ENCODE measurements around the gene PCIF1. TPM values are rescaled to one million over a fixed set of nuclear protein-coding genes. Genes with fewer than 3 reads are reported as not detected.

The PCIF1 gene
- total and polyA plus RNA-seq, 9 of the 15 experiments (the other 6 are each of a cell fraction or from before 2014, with no cell fraction given), result 5.8 to 29.4 (median 11.3) TPM

GRCh38 chr20:45894797-45895196 is 39.7 kb upstream of the PCIF1 start:
- no peak for ATAC-seq
- no TSS peak for BruUV-seq (replicated peaks)
- POLR2A ChIA-PET, result interaction anchor here (0.6 to 1.3 kb wide), 3 partner anchors 10 to 1080 kb away, joined by 3 to 4 read pairs (median 3); no protein-coding TSS in a partner anchor
- intact Hi-C loops (cut with micrococcal nuclease) (loop anchor here (5.0 kb wide), 1 partner anchor 68 kb away; no protein-coding TSS in a partner anchor), in situ Hi-C loops (cut with MboI) (no loop called here)
- no peak overlapping the region for H3K9ac ChIP-seq (ENCODE audit: insufficient read depth in 1 of 2, low read depth in 2 of 2, low read length in 2 of 2)
- no peaks in the 10 kb centered on the region for H4K20me1 ChIP-seq (replicated peaks; ENCODE audit: control insufficient read depth, insufficient read depth, low read length)
- WGBS (ENCODE audit: insufficient coverage, low coverage, missing lambda C conversion rate), result 97% methylated on average over 7 of the region's 12 CpGs
- no peaks in the 10 kb centered on the region for H3K27me3 ChIP-seq (ENCODE audit: control insufficient read depth in 2 of 2, insufficient read depth in 2 of 2, low read length in 2 of 2)
- no peak overlapping the region for H3K4me3 ChIP-seq
- TF ChIP-seq POLR2G (IDR thresholded peaks at IDR 0.05; ENCODE audit: low read depth, low read length), result peak; percentile 61
- no peak for TF ChIP-seq BCL6 (CRISPR knock-in tag; IDR thresholded peaks at IDR 0.05)
- H3K4me1 ChIP-seq (replicated peaks in 1 of 2; ENCODE audit: control insufficient read depth in 2 of 2, insufficient read depth in 2 of 2, low read length in 2 of 2), result peaks cover 7 to 32% of the 10 kb centered on the region in 2 experiments
- H3K4me2 ChIP-seq (ENCODE audit: insufficient read depth, low read length), result no peak overlapping the region
- H3K9me1 ChIP-seq (ENCODE audit: control insufficient read depth, insufficient read depth, low read length), result no peaks in the 10 kb centered on the region
- no peaks in the 10 kb centered on the region for H3K9me3 ChIP-seq (replicated peaks; ENCODE audit: control insufficient read depth, insufficient read depth, low read depth, low read length)
- no peak for DNase-seq (ENCODE audit: extremely low read depth in 1 of 4, low spot score in 3 of 4)
- H3K36me3 ChIP-seq (ENCODE audit: control insufficient read depth, insufficient read depth, low read length), result peaks cover 56% of the 10 kb centered on the region; the same call in 2 of the 3 replicates
- no peak overlapping the region for H2AFZ ChIP-seq (ENCODE audit: low read depth, low read length)
- FAIRE-seq, result no peak
- CTCF ChIA-PET (ENCODE audit: low intra/inter-chr PET ratio), result no interaction called here
- no peak overlapping the region for H3K27ac ChIP-seq (ENCODE audit: extremely low read depth, low read depth, low read length)
- H3K79me2 ChIP-seq (ENCODE audit: control insufficient read depth, insufficient read depth, low read length), result peaks cover 7% of the 10 kb centered on the region; the same call in 1 of the 3 replicates

DNA sequence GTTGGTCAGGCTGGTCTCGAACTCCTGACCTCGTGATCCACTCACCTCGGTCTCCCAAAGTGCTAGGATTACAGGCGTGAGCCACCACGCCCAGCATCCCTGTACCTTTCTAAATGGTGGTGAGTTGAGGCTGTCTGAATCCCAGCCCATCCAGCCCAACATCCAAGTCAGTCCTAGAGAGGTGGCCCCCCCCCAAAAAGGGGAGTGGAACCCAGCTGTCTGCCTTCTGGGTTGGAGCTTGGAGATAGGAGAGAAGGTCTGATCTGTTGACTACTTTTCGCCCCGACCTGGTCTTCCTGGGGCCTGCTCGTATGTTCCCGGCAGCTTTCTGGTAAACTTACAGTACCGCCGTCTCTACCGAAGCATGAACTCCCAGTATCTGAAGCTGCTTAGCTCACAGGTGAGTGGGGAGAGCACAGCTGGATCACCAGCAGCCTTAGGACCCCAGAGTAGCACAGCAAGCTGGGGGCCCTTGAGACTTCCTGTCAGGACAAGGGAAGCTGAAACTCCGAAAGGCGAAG is 37.8 kb upstream of the PCIF1 start:
- Histone ChIP-seq H3K4me2 (ENCODE audit: insufficient read depth, low read length) (no peak overlapping the region), H3K36me3 (ENCODE audit: control insufficient read depth, insufficient read depth, low read length) (peaks cover 61% of the 10 kb centered on the region; the same call in 2 of the 3 replicates), H3K4me3 (no peak overlapping the region), H2AFZ (ENCODE audit: low read depth, low read length) (no peak overlapping the region), H3K27me3 (ENCODE audit: control insufficient read depth in 2 of 2, insufficient read depth in 2 of 2, low read length in 2 of 2) (no peaks in the 10 kb centered on the region), H3K9ac (ENCODE audit: insufficient read depth in 1 of 2, low read depth in 2 of 2, low read length in 2 of 2) (peak overlapping the region in 1 of 2 experiments; percentile 23; a peak in 1 of 4 replicates), H3K79me2 (ENCODE audit: control insufficient read depth, insufficient read depth, low read length) (0 out of 3 replicates have a peak, but pooled peaks cover 2% of the 10 kb centered on the region), H3K9me3 (replicated peaks; ENCODE audit: control insufficient read depth, insufficient read depth, low read depth, low read length) (no peaks in the 10 kb centered on the region), H4K20me1 (replicated peaks; ENCODE audit: control insufficient read depth, insufficient read depth, low read length) (no peaks in the 10 kb centered on the region), H3K27ac (ENCODE audit: extremely low read depth, low read depth, low read length) (no peak overlapping the region), H3K4me1 (replicated peaks in 1 of 2; ENCODE audit: control insufficient read depth in 2 of 2, insufficient read depth in 2 of 2, low read length in 2 of 2) (peaks cover 7 to 14% of the 10 kb centered on the region in 2 experiments; a peak in 4 of 5 replicates), H3K9me1 (ENCODE audit: control insufficient read depth, insufficient read depth, low read length) (no peaks in the 10 kb centered on the region)
- ATAC-seq (no peak), FAIRE-seq (no peak), DNase-seq (ENCODE audit: extremely low read depth in 1 of 4, low spot score in 3 of 4) (no peak)
- CTCF ChIA-PET (ENCODE audit: low intra/inter-chr PET ratio), result no interaction called here
- no TSS peak for BruUV-seq (replicated peaks)
- 89% methylated on average over 14 of the region's 14 CpGs for WGBS (ENCODE audit: insufficient coverage, low coverage, missing lambda C conversion rate)
- POLR2A ChIA-PET, result interaction anchor here (0.6 to 1.4 kb wide), 5 partner anchors 9 to 603 kb away, joined by 3 to 6 read pairs (median 4); partner anchors contain the start of gene PCIF1
- intact Hi-C loops (cut with micrococcal nuclease), result no loop called here
- in situ Hi-C loops (cut with MboI), result no loop called here
- no peak for TF ChIP-seq TAF1 (IDR thresholded peaks at IDR 0.05; ENCODE audit: control insufficient read depth, extremely low read depth, insufficient read depth, low read length, severe bottlenecking)
- TF ChIP-seq, protein P1, sequence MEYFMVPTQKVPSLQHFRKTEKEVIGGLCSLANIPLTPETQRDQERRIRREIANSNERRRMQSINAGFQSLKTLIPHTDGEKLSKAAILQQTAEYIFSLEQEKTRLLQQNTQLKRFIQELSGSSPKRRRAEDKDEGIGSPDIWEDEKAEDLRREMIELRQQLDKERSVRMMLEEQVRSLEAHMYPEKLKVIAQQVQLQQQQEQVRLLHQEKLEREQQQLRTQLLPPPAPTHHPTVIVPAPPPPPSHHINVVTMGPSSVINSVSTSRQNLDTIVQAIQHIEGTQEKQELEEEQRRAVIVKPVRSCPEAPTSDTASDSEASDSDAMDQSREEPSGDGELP (CRISPR knock-in tag; IDR thresholded peaks at IDR 0.05; ENCODE audit: borderline replicate concordance), result peak; percentile 24; the same call in 1 of the 2 replicates
- TF ChIP-seq, protein P2, sequence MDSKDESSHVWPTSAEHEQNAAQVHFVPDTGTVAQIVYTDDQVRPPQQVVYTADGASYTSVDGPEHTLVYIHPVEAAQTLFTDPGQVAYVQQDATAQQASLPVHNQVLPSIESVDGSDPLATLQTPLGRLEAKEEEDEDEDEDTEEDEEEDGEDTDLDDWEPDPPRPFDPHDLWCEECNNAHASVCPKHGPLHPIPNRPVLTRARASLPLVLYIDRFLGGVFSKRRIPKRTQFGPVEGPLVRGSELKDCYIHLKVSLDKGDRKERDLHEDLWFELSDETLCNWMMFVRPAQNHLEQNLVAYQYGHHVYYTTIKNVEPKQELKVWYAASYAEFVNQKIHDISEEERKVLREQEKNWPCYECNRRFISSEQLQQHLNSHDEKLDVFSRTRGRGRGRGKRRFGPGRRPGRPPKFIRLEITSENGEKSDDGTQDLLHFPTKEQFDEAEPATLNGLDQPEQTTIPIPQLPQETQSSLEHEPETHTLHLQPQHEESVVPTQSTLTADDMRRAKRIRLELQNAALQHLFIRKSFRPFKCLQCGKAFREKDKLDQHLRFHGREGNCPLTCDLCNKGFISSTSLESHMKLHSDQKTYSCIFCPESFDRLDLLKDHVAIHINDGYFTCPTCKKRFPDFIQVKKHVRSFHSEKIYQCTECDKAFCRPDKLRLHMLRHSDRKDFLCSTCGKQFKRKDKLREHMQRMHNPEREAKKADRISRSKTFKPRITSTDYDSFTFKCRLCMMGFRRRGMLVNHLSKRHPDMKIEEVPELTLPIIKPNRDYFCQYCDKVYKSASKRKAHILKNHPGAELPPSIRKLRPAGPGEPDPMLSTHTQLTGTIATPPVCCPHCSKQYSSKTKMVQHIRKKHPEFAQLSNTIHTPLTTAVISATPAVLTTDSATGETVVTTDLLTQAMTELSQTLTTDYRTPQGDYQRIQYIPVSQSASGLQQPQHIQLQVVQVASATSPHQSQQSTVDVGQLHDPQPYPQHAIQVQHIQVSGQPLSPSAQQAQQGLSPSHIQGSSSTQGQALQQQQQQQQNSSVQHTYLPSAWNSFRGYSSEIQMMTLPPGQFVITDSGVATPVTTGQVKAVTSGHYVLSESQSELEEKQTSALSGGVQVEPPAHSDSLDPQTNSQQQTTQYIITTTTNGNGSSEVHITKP (IDR thresholded peaks at IDR 0.05; ENCODE audit: partially characterized antibody), result no peak
- TF ChIP-seq, protein P3, sequence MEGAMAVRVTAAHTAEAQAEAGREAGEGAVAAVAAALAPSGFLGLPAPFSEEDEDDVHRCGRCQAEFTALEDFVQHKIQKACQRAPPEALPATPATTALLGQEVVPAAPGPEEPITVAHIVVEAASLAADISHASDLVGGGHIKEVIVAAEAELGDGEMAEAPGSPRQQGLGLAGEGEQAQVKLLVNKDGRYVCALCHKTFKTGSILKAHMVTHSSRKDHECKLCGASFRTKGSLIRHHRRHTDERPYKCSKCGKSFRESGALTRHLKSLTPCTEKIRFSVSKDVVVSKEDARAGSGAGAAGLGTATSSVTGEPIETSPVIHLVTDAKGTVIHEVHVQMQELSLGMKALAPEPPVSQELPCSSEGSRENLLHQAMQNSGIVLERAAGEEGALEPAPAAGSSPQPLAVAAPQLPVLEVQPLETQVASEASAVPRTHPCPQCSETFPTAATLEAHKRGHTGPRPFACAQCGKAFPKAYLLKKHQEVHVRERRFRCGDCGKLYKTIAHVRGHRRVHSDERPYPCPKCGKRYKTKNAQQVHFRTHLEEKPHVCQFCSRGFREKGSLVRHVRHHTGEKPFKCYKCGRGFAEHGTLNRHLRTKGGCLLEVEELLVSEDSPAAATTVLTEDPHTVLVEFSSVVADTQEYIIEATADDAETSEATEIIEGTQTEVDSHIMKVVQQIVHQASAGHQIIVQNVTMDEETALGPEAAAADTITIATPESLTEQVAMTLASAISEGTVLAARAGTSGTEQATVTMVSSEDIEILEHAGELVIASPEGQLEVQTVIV (CRISPR knock-in tag; IDR thresholded peaks at IDR 0.05; ENCODE audit: borderline replicate concordance), result no peak

All from K562 (cell line).